OCI-LY3 (cell line): ENCODE results near the gene PAK1.

Experiments used
- EZH2phosphoT487 ChIP-seq: fragments of 200-600 bp; shearing (Covaris generic); IDR thresholded peaks from 2 replicates; pipeline ENCODE4 v1.6.1; 2018; ENCODE audit warnings: antibody characterized with exemption, mixed run types, low read depth
- TF ChIP-seq, protein P1 (sequence below): fragments of 200-600, 300-600 bp; sonication (generic); IDR thresholded peaks from 2 replicates; pipeline ENCODE4 v1.5.1; 2014; ENCODE audit warnings: antibody characterized with exemption, low read length, low read depth

DNA sequence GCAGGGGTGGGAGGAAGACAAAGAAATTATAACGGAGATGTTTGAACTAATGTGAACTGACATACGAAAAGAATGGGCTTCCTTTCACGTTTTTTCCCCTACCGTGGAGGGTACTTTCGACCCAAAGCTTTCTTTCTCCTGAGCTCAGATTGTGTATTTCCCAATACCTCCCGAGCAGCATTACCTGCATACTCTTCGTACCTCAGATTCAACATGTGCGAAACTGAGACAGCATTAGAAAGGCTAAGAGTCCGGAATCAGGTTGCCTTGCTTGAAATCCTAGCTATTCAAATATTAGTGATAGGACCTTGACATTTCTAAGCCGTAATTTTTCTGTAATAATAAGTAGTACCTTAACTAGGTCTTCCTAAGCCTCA is 778 bp upstream of the PAK1 start:
- TF ChIP-seq, protein P1, sequence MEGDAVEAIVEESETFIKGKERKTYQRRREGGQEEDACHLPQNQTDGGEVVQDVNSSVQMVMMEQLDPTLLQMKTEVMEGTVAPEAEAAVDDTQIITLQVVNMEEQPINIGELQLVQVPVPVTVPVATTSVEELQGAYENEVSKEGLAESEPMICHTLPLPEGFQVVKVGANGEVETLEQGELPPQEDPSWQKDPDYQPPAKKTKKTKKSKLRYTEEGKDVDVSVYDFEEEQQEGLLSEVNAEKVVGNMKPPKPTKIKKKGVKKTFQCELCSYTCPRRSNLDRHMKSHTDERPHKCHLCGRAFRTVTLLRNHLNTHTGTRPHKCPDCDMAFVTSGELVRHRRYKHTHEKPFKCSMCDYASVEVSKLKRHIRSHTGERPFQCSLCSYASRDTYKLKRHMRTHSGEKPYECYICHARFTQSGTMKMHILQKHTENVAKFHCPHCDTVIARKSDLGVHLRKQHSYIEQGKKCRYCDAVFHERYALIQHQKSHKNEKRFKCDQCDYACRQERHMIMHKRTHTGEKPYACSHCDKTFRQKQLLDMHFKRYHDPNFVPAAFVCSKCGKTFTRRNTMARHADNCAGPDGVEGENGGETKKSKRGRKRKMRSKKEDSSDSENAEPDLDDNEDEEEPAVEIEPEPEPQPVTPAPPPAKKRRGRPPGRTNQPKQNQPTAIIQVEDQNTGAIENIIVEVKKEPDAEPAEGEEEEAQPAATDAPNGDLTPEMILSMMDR = no peak
- no peak for TF ChIP-seq EZH2phosphoT487
